ENCODE measurements around the gene CCER1.

The CCER1 gene

GRCh38 chr12:90978117-90978770, 23.3 kb upstream of the CCER1 start:
- Histone ChIP-seq H3K36me3 (ENCODE audit: control insufficient read depth, low read length) (no peaks in the 10 kb centered on the region), H3K9me3 (ENCODE audit: control insufficient read depth, insufficient read depth, low read length) (no peaks in the 10 kb centered on the region), H3K4me1 (ENCODE audit: control insufficient read depth, low read length) (no peaks in the 10 kb centered on the region), H3K27ac (ENCODE audit: low read depth, low read length) (no peak overlapping the region), H3K79me2 (ENCODE audit: control insufficient read depth, low read length) (no peaks in the 10 kb centered on the region), H3K4me3 (ENCODE audit: low read length) (no peak overlapping the region), H4K20me1 (ENCODE audit: control insufficient read depth, insufficient read depth, low read depth, low read length) (no peaks in the 10 kb centered on the region), H3K9me2 (replicated peaks; ENCODE audit: control insufficient read depth, low read length) (no peaks in the 10 kb centered on the region), H3K27me3 (ENCODE audit: control insufficient read depth, low read length) (0 out of 2 replicates have a peak, but pooled peaks cover 5% of the 10 kb centered on the region), H3F3A (ENCODE audit: control insufficient read depth, insufficient read depth) (no peaks in the 10 kb centered on the region), H3K4me2 (ENCODE audit: low read length) (no peak overlapping the region)
- TF ChIP-seq EZH2phosphoT487 (IDR thresholded peaks at IDR 0.05; ENCODE audit: borderline replicate concordance, low read length): no peak
- TF ChIP-seq, protein P1, sequence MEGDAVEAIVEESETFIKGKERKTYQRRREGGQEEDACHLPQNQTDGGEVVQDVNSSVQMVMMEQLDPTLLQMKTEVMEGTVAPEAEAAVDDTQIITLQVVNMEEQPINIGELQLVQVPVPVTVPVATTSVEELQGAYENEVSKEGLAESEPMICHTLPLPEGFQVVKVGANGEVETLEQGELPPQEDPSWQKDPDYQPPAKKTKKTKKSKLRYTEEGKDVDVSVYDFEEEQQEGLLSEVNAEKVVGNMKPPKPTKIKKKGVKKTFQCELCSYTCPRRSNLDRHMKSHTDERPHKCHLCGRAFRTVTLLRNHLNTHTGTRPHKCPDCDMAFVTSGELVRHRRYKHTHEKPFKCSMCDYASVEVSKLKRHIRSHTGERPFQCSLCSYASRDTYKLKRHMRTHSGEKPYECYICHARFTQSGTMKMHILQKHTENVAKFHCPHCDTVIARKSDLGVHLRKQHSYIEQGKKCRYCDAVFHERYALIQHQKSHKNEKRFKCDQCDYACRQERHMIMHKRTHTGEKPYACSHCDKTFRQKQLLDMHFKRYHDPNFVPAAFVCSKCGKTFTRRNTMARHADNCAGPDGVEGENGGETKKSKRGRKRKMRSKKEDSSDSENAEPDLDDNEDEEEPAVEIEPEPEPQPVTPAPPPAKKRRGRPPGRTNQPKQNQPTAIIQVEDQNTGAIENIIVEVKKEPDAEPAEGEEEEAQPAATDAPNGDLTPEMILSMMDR (IDR thresholded peaks at IDR 0.05; ENCODE audit: low read depth, low read length, poor library complexity, severe bottlenecking): peak; percentile 45

DNA sequence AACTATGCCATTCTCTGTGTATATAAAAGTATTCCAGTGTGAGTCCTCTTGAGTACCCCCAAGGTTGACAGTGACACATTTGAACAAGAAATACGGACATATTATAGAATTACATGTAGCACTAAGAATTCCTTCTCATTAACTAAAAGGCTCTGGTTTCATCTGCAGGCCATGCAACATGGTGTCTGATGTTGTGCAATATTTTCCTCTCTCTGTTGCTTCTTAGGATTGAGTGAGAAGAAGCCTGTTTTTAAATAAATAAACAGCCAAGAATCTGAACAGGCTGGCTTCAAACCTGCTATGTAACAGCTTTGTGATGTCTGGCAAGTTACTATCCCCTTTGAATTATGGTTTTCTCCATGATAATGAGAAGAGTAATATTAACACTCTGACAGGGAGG, 22.2 kb upstream of the CCER1 start:
- TF ChIP-seq, protein P1 (IDR thresholded peaks at IDR 0.05; ENCODE audit: low read depth, low read length, poor library complexity, severe bottlenecking): no peak
- no peak for TF ChIP-seq EZH2phosphoT487 (IDR thresholded peaks at IDR 0.05; ENCODE audit: borderline replicate concordance, low read length)
- Histone ChIP-seq H3K27me3 (ENCODE audit: control insufficient read depth, low read length) (0 out of 2 replicates have a peak, but pooled peaks cover 5% of the 10 kb centered on the region), H3F3A (ENCODE audit: control insufficient read depth, insufficient read depth) (no peaks in the 10 kb centered on the region), H3K4me2 (ENCODE audit: low read length) (no peak overlapping the region), H3K9me2 (replicated peaks; ENCODE audit: control insufficient read depth, low read length) (no peaks in the 10 kb centered on the region), H3K4me3 (ENCODE audit: low read length) (no peak overlapping the region), H3K36me3 (ENCODE audit: control insufficient read depth, low read length) (no peaks in the 10 kb centered on the region), H3K4me1 (ENCODE audit: control insufficient read depth, low read length) (no peaks in the 10 kb centered on the region), H4K20me1 (ENCODE audit: control insufficient read depth, insufficient read depth, low read depth, low read length) (no peaks in the 10 kb centered on the region), H3K79me2 (ENCODE audit: control insufficient read depth, low read length) (no peaks in the 10 kb centered on the region), H3K9me3 (ENCODE audit: control insufficient read depth, insufficient read depth, low read length) (no peaks in the 10 kb centered on the region), H3K27ac (ENCODE audit: low read depth, low read length) (no peak overlapping the region)

DNA sequence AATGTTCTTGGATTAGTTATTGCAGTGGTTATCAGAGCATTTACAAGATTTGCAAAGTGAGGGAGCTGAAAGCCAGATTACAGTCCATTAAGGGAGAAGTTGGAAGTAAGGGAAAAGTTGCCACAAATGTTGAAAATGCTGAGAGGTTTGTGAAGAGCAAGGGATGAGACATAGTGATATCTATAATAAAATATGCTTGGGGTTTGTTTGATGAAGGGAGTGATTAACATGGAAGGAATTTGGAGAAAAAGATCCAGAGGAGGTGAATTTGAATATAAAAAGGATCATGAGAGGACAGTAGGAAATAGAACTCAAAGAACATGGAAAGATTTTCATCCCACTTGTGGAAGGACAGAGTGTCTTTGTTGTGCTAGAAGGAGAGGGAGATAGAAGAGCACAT, 19.3 kb upstream of the CCER1 start:
- no peaks in the 10 kb centered on the region for H4K20me1 ChIP-seq (ENCODE audit: control insufficient read depth, insufficient read depth, low read depth, low read length)
- H3F3A ChIP-seq (ENCODE audit: control insufficient read depth, insufficient read depth): no peaks in the 10 kb centered on the region
- no peaks in the 10 kb centered on the region for H3K9me2 ChIP-seq (replicated peaks; ENCODE audit: control insufficient read depth, low read length)
- H3K27me3 ChIP-seq (ENCODE audit: control insufficient read depth, low read length): 0 out of 2 replicates have a peak, but pooled peaks cover 5% of the 10 kb centered on the region
- no peaks in the 10 kb centered on the region for H3K4me1 ChIP-seq (ENCODE audit: control insufficient read depth, low read length)
- no peaks in the 10 kb centered on the region for H3K9me3 ChIP-seq (ENCODE audit: control insufficient read depth, insufficient read depth, low read length)
- H3K79me2 ChIP-seq (ENCODE audit: control insufficient read depth, low read length): no peaks in the 10 kb centered on the region
- H3K27ac ChIP-seq (ENCODE audit: low read depth, low read length): no peak overlapping the region
- H3K36me3 ChIP-seq (ENCODE audit: control insufficient read depth, low read length): no peaks in the 10 kb centered on the region
- TF ChIP-seq, protein P1 (IDR thresholded peaks at IDR 0.05; ENCODE audit: low read depth, low read length, poor library complexity, severe bottlenecking): no peak
- TF ChIP-seq EZH2phosphoT487 (IDR thresholded peaks at IDR 0.05; ENCODE audit: borderline replicate concordance, low read length): no peak
- no peak overlapping the region for H3K4me3 ChIP-seq (ENCODE audit: low read length)
- H3K4me2 ChIP-seq (ENCODE audit: low read length): no peak overlapping the region
